Umbilical cord (tissue), 2 donors: ENCODE measurements around the gene TPSD1. TPM values are rescaled to one million over a fixed set of nuclear protein-coding genes. Genes with fewer than 3 reads are reported as not detected.
"Not testable (repeated sequence)": the region's sequence is repeated elsewhere in the genome, so short reads cannot be mapped to it uniquely, and the experiment has no call there.

Experiments used
- DNase-seq: peaks from one replicate; pipeline ENCODE4 v3.0.0-alpha.2; 2015; ENCODE audit warnings: low spot score
- total RNA-seq: library from RNA; depleted of rRNA; stranded (reverse); fragments of >200 nt; gene quantifications from one replicate; pipeline ENCODE4 v1.2.3, GENCODE V29; 2014; ENCODE audit warnings: low replicate concordance; ENCODE audit not compliant: insufficient read depth

Gene TPSD1
- total RNA-seq, 1 donor from 2014 or later = not detected

DNA sequence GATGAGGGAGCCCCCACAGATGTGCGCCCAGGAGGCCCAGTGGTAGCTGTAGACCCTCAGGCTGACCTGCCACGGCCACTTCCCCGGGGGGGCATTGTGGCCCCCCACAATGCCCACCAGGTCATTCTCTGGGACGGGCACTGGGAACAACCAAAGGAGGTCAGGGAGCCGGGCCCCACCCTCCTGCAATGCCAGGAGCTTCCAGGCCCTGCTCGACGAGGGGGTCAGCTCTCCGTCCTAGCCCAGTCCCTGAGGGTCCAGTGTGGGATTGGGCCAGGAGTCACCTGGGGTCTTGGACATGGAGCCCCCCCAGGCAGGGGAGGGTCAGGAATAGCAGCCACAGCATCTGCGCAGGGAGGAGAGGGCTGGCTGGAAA is 7.0 kb downstream of the TPSD1 start:
- DNase-seq = no peak

DNA sequence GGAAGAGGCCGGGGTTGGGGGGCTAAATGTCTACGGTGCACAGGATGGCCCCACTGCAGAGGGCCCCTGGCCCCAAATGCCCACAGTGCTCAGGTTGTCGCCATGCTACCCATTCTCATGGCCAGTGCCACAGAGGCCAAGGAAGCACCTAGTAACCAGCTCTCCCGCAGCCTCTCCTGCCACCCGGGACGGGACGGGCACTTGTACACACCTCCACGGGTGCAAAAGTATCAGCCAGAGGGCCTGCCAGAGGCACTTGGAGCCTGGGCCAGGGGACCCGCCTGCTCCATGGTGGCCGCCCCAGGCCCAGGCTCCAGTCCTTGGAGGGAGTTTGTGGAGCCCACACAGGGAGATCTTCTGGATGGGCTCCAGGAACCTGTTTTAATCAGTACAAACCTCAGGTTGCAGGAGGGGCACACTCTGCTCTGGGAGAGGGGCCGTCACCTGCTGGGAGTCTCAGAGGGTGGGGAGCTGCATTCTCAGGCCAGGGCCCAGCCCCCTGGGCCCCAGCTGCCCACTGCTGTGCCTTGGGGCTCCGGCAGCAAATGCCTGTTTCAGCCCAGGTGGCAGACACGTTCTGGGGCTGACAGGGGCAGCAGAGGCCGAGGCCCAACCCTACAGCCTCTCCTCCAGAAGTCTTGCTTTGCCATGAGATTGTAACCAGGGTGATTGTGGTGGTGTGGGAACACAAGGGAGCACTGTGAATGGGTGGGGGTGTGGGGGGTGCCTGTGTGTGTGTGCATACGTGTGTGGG is 7.9 kb downstream of the TPSD1 start:
- no peak for DNase-seq

- DNase-seq = no peak
These were observed 8.6 kb downstream of the TPSD1 start for GRCh38 chr16:1264345-1265089.

GRCh38 chr16:1265090-1265630 is 9.3 kb downstream of the TPSD1 start:
- DNase-seq = no peak

- no peak for DNase-seq
These were observed 10.0 kb downstream of the TPSD1 start for GRCh38 chr16:1265826-1266225.

DNA sequence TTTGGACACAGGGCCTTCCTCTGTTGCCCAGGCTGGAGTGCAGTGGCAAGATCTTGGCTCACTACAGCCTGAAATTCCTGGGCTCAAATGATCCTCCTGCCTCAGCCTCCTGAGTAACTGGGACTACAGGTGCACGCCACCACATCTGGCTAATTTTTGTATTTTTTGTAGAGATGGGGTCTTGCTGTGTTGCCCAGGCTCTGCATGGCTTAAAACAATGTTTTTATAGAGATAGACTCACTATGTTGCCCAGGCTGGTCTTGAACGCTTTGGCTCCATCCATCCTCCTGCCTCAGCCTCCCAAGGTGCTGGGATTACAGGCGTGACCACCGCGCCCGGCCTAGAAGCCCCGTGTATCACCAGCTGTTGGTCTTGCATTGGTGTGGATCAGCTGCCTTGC is 13.5 kb downstream of the TPSD1 start:
- not testable (repeated sequence) for DNase-seq

DNA sequence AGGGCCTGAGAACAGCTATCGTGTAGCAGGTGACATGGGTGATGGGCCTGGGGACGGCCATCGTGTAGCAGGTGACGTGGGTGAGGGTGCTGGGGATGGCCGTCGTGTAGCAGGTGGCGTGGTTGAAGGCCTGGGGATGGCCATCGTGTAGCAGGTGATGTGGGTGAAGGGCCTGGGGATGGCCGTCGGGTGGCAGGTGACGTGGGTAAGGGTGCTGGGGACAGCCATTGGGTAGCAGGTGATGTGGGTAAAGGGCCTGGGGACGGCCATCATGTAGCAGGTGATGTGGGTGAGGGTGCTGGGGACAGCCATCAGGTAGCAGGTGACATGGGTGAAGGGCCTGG is 15.5 kb downstream of the TPSD1 start:
- no peak for DNase-seq

- peak; percentile 15 for DNase-seq
These were observed 16.0 kb downstream of the TPSD1 start for GRCh38 chr16:1271724-1272413.

DNA sequence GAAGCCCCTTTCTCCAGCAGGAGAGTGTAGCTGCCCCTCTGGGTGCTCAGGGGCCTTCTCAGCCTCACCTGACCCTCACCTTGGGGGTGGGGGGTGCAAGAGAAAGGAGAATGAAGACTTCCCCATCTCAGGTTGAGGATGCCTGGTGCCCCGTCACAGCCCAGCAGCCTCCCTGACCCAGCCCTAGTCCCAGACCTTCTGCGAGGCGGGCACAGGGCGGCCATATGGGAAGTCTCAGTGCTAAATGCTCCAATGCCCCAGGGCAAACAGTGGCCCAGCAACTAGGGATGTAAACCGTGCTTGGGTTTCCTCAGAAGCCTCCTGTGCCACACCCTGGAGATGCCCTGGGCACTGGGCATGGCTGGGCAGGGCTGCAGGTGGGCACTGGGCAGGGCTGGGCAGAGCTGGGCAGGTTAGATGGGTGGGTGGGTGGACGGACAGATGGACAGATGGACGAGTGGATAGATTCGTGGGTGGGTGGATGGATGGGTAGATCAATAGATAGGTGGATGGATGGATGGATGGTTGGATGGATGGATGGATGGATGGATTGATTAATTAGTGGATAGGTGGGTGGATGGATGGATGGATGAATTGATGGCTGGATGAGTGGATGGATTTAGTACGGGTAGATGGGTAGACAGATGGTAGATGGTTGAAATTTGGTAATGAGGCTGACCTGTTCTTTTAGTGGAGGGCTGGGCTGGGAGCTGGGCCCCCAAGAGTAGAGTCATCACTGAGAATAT is 16.8 kb downstream of the TPSD1 start:
- DNase-seq = no peak

GRCh38 chr16:1273816-1274215 is 17.9 kb downstream of the TPSD1 start:
- no peak for DNase-seq

DNA sequence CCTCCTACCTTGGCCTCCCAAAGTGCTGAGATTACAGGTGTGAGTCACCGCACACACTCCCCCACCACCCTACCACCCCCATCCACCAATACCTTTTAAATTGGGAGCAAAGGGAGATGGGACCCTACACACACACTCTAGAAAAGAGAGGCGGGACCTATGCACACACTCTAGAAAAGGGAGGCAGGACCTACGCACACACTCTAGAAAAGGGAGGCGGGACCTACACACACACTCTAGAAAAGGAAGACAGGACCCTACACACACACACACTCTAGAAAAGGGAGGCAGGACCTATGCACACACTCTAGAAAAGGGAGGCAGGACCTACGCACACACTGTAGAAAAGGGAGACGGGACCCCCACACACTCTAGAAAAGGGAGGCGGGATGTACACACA is 18.9 kb downstream of the TPSD1 start:
- no peak for DNase-seq

DNA sequence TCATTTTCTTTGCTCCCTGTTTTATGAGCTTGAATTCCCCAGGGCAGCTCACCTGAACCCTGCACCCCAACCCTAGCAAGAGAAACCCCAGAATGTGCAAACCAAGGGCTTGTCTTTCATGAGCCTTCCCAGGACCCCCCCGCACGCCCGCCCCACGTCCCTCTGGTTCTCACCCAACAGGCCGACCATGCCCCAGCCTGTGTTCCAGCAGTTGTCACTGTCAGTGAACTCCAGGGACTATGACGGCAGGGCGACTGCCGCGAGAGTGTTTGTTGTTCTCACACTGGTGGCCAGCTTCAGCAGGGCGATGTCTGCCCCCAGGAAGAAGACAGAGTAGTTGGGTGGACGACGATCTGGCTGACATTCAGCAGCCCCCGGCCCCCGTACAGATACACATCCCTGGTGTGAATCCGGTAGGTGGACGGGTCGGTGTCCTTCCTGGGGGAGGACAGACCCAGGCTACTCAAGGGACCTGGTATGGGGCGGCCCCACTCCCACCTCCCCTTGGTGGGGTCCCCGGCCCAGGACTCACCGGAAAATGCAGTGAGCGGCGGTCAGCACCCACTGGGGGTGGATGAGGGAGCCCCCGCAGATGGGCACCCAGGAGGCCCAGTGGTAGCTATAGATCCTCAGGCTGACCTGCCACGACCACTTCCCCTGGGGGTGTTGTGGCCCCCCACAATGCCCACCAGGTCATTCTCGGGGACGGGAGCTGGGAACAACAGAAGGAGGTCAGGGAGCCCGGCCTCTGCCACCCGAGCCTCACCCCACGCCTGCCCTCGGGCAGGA is 20.1 kb downstream of the TPSD1 start:
- no peak for DNase-seq

DNA sequence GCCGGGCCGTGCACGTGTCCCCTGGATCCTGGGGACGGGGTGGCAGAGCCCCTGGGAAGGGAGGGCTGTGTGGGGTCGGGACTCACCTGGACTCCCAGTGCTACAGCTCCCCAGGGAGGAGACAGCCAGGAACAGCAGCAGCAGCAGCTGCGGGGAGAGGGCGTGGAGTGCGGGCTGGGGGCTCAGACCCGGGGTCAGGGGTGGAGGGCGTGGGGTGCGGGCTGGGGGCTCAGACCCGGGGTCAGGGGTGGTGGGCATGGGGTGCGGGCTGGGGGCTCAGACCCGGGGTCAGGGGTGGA is 20.7 kb downstream of the TPSD1 start:
- DNase-seq = no peak

DNA sequence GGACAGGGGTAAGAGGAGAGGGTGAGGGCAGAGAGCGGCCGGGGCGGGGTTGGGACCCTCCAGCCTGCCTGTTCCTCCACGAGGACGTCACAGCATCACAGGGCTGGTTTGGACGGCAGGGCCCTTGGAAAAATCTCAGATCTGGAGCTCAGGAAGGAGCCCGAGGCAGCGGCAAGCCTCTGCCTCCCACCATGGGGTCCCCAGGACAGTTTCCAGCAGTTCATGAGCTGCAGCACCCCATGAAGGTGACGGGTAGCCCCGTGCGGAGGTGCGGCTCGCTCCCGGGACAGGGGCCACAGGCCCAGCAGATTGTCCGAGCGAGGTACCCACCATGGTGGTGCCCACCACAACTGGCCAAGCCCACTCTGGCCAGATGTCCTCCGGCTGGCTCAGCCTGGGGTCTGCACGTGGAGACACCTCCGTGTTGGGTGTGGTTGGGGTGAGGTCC is 21.3 kb downstream of the TPSD1 start:
- no peak for DNase-seq

DNA sequence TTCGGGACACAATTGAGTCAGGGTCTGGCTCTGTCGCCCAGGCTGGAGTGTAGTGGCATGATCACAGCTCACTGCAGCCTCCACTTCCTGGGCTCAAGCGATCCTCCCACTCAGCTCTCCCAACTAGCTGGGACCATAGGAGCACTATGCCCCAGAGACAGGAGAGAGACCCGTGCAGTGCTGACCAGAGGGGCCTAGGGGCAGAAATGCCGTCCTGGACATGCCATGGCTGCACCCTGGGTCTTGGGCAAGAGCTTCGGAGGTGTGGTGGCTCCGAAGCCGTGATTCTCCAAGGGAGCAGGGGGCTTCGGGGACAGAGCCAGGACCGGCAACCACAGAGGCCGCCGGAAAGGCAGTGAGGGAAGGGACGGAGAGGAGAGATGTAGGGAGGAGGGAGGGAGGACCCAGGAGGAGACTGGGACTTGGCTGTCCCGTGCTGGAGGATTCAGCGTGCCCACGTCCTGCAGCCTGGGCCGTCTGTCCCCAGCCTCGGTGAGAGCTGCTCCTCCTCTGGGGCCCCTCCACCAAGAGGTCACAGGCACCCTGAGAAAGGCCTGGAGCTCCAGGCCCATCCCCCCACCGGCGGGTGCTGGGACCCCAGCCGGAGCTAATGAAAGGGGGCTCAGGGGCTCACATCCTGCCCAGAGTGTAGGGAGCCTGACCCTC is 21.9 kb downstream of the TPSD1 start:
- no peak for DNase-seq

- no peak for DNase-seq
These were observed 22.6 kb downstream of the TPSD1 start for GRCh38 chr16:1278477-1278876.

DNA sequence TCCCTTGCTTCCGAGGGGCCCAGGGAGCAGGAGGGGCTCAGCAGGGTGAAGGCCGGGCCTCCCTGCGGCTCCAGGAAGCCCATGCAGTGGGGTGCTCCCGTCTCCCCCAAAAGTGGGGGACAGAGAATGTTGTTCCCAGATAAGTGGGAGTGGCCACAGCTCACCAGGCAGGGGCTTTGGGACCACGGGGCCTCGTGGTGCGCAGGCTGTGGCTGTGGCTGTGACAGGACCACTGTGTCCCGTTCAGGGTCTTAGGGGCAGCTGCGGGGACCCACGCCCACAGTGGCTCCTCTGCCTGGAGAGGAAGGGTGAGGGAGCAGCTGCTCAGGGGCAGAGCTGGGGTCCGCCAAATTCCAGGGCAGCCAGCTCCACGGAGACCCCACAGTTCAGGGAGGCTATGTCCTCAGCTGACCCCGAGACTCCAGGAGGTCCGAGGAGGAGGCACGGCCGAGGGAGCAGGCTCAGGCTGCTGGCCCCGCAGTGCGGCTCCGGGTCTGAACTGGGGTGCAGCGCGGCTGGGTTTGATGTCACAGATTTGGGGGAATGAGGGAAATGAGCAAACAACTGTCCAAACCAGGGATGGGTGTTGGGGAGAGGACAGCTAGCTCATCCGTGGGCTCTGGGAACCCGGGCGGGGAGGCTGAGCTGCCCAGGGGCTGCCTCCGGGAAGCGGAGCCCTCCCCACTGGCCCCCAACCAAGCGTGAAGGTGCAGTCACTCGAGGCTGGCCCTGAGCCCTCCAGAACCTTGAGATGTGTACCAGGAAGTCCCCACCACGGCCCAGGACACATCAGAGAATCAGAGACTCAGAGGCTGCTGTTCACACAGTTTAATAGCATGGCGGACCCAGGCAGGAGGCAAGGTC is 23.4 kb downstream of the TPSD1 start:
- DNase-seq = no peak

GRCh38 chr16:1279945-1280589 is 24.2 kb downstream of the TPSD1 start:
- no peak for DNase-seq

- DNase-seq = no peak
These were observed 24.9 kb downstream of the TPSD1 start for GRCh38 chr16:1280783-1281182.
